ENCODE measurements around the gene SLC17A7. TPM values are rescaled to one million over a fixed set of nuclear protein-coding genes. Genes with fewer than 3 reads are reported as not detected.

SLC17A7 gene
- total RNA-seq, result 1.6 and 2.2 TPM in 2 replicates
- polyA plus RNA-seq, result 0.77 and 1.2 TPM in 2 replicates

GRCh38 chr19:49441210-49441959, at the start of gene SLC17A7:
SLC17A7 (minus strand) TSS chr19:49441527; CDS start chr19:49441379, 148 bp downstream.
- Histone ChIP-seq H3K27me3 (peaks cover 62% of the 10 kb centered on the region), H3K9me3 (ENCODE audit: low read depth) (no peaks in the 10 kb centered on the region), H3K36me3 (no peaks in the 10 kb centered on the region), H3K27ac (peak within 1 kb of the TSS; percentile 40), H3K4me1 (ENCODE audit: low read depth) (no peaks in the 10 kb centered on the region), H3K4me3 (peak within 1 kb of the TSS; percentile 44)
- TF ChIP-seq CTCF (IDR thresholded peaks at IDR 0.05; ENCODE audit: low read depth, low read length), result no peak
- DNase-seq (ENCODE audit: low read depth in 1 of 2, low spot score in 1 of 2), result peak in 1 of 2 donors; percentile 68

GRCh38 chr19:49490287-49491029, 49.1 kb upstream of the SLC17A7 start:
- Histone ChIP-seq H3K9me3 (ENCODE audit: low read depth) (no peaks in the 10 kb centered on the region), H3K36me3 (peaks cover 38% of the 10 kb centered on the region), H3K4me1 (ENCODE audit: low read depth) (peaks cover 12% of the 10 kb centered on the region), H3K27me3 (no peaks in the 10 kb centered on the region), H3K27ac (peak overlapping the region; percentile 85), H3K4me3 (no peak overlapping the region)
- TF ChIP-seq CTCF (IDR thresholded peaks at IDR 0.05; ENCODE audit: low read depth, low read length), result no peak
- DNase-seq (ENCODE audit: low read depth in 1 of 2, low spot score in 1 of 2), result no peak

GRCh38 chr19:49489601-49490167, 48.4 kb upstream of the SLC17A7 start:
- no peak for TF ChIP-seq CTCF (IDR thresholded peaks at IDR 0.05; ENCODE audit: low read depth, low read length)
- peaks cover 12% of the 10 kb centered on the region for H3K4me1 ChIP-seq (ENCODE audit: low read depth)
- no peaks in the 10 kb centered on the region for H3K9me3 ChIP-seq (ENCODE audit: low read depth)
- peaks cover 38% of the 10 kb centered on the region for H3K36me3 ChIP-seq
- peak overlapping the region; percentile 83 for H3K4me3 ChIP-seq
- H3K27me3 ChIP-seq, result no peaks in the 10 kb centered on the region
- peak overlapping the region; percentile 85 for H3K27ac ChIP-seq
- DNase-seq (ENCODE audit: low read depth in 1 of 2, low spot score in 1 of 2), result no peak

- peaks cover 12% of the 10 kb centered on the region for H3K4me1 ChIP-seq (ENCODE audit: low read depth)
- no peak for DNase-seq (ENCODE audit: low read depth in 1 of 2, low spot score in 1 of 2)
- H3K9me3 ChIP-seq (ENCODE audit: low read depth), result no peaks in the 10 kb centered on the region
- H3K36me3 ChIP-seq, result peaks cover 38% of the 10 kb centered on the region
- peak overlapping the region; percentile 83 for H3K4me3 ChIP-seq
- peak overlapping the region; percentile 85 for H3K27ac ChIP-seq
- no peak for TF ChIP-seq CTCF (IDR thresholded peaks at IDR 0.05; ENCODE audit: low read depth, low read length)
- H3K27me3 ChIP-seq, result no peaks in the 10 kb centered on the region
Measured at GRCh38 chr19:49488863-49489537, 47.7 kb upstream of the SLC17A7 start.
